ENCODE results near the gene PLXNA4.

The PLXNA4 gene

GRCh38 chr7:132533916-132534315, 42.4 kb downstream of the PLXNA4 start:
- DNase-seq (ENCODE audit: low spot score): no peak

- DNase-seq (ENCODE audit: low spot score): no peak
These were observed 44.0 kb downstream of the PLXNA4 start for GRCh38 chr7:132532281-132532680.

GRCh38 chr7:132531562-132531961, 44.7 kb downstream of the PLXNA4 start:
- no peak for DNase-seq (ENCODE audit: low spot score)

- DNase-seq (ENCODE audit: low spot score): no peak
These were observed 47.6 kb downstream of the PLXNA4 start for GRCh38 chr7:132528695-132529094.

- no peak for DNase-seq (ENCODE audit: low spot score)
These were observed 48.5 kb downstream of the PLXNA4 start for GRCh38 chr7:132527467-132528410.

GRCh38 chr7:132526111-132526740, 50.0 kb downstream of the PLXNA4 start:
- DNase-seq (ENCODE audit: low spot score): peak; percentile 22

GRCh38 chr7:132521423-132521822, 54.8 kb downstream of the PLXNA4 start:
- DNase-seq (ENCODE audit: low spot score): no peak

GRCh38 chr7:132520591-132521280, 55.5 kb downstream of the PLXNA4 start:
- no peak for DNase-seq (ENCODE audit: low spot score)

- DNase-seq (ENCODE audit: low spot score): no peak
These were observed 56.3 kb downstream of the PLXNA4 start for GRCh38 chr7:132519936-132520335.

- no peak for DNase-seq (ENCODE audit: low spot score)
These were observed 57.5 kb downstream of the PLXNA4 start for GRCh38 chr7:132518839-132519173.

- DNase-seq (ENCODE audit: low spot score): peak; percentile 7
These were observed 58.0 kb downstream of the PLXNA4 start for GRCh38 chr7:132518102-132518838.

- no peak for DNase-seq (ENCODE audit: low spot score)
These were observed 60.0 kb downstream of the PLXNA4 start for GRCh38 chr7:132516042-132516840.

GRCh38 chr7:132515181-132515580, 61.1 kb downstream of the PLXNA4 start:
- DNase-seq (ENCODE audit: low spot score): no peak

GRCh38 chr7:132514430-132514829, 61.8 kb downstream of the PLXNA4 start:
- DNase-seq (ENCODE audit: low spot score): no peak

GRCh38 chr7:132511921-132512320, 64.3 kb downstream of the PLXNA4 start:
- DNase-seq (ENCODE audit: low spot score): no peak

GRCh38 chr7:132511387-132511786, 64.9 kb downstream of the PLXNA4 start:
- no peak for DNase-seq (ENCODE audit: low spot score)

GRCh38 chr7:132509643-132510042, 66.6 kb downstream of the PLXNA4 start:
- no peak for DNase-seq (ENCODE audit: low spot score)

GRCh38 chr7:132508724-132509353, 67.4 kb downstream of the PLXNA4 start:
- DNase-seq (ENCODE audit: low spot score): no peak

- DNase-seq (ENCODE audit: low spot score): no peak
These were observed 71.4 kb downstream of the PLXNA4 start for GRCh38 chr7:132504852-132505251.

- no peak for DNase-seq (ENCODE audit: low spot score)
These were observed 72.2 kb downstream of the PLXNA4 start for GRCh38 chr7:132504071-132504470.

GRCh38 chr7:132503415-132503814, 72.9 kb downstream of the PLXNA4 start:
- no peak for DNase-seq (ENCODE audit: low spot score)

Data from activated CD4-positive, alpha-beta T cell treated with anti-CD3 and anti-CD28 coated beads, Interleukin-2, Interleukin-4, amounts not matched to agents 100 ng/mL and 50 ng/mL, durations not matched to agents 16 hours and 8 hours (primary cell).